ENCODE results near the gene TECPR2. TPM values are rescaled to one million over a fixed set of nuclear protein-coding genes. Genes with fewer than 3 reads are reported as not detected.

The TECPR2 gene
- total RNA-seq (2012; rRNA removed), result 10.5 and 19.5 TPM in 2 replicates

GRCh38 chr14:102362545-102363181, at the start of gene TECPR2, which contains the start of gene CINP:
TECPR2 (plus strand) TSS chr14:102362941; CDS start chr14:102376722, 13,781 bp downstream.
CINP (minus strand) TSS chr14:102362890; CDS start chr14:102362851, 39 bp downstream.
- peak within 1 kb of the TSS; percentile 83 for H3K4me3 ChIP-seq (ENCODE audit: low read length)

DNA sequence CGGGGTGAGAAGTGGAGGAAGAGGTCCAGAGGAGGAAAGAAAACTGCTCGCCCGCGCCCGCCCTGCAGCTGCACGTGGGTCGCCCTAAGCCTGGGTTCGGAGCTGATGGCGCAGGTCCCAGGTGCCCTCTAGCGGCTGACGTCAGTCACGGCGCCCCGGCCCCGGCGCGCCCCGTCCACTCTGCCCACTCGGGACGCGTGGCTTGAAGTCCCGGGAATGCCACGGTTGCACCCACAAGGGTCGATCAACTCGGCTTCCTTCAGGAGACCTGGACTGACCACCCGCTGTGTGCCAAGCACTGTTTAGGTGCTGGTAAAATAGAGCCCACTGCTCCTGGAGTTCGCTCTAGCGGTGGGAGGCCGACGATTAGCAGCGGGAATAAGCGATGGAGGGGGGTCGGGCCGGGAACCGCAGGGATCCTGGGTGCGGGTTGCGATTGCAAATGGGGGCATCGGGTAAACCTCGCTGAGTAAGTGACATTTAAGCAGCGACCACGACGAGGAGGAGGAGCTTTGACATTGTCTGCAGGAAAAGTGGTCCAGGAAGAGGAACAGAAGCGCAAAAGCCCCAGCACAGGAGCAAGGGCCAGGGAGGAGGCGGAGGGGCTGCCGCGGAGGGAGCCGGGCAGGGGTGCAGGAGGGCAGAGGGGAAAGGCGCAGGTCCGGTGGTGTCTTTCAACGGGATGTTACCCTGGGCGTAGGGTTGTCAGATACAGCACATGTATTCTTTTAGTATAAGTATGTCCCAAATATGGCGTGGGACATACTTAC, 48.3 kb upstream of the TECPR2 start:
- H3K9ac ChIP-seq (ENCODE audit: low read depth, low read length), result peak overlapping the region; percentile 82

More at GRCh38 chr14:102362545-102363181, at the start of gene TECPR2, which contains the start of gene CINP:
- Histone ChIP-seq H3K27me3 (ENCODE audit: control insufficient read depth, insufficient read depth, low read length) (no peaks in the 10 kb centered on the region), H3K4me1 (ENCODE audit: control insufficient read depth, insufficient read depth, low read length) (peaks cover 16% of the 10 kb centered on the region), H3K36me3 (ENCODE audit: insufficient read depth, low read length) (peaks cover 4% of the 10 kb centered on the region), H3K9ac (ENCODE audit: low read depth, low read length) (peak within 1 kb of the TSS; percentile 95), H3K9me3 (replicated peaks; ENCODE audit: low read length) (no peaks in the 10 kb centered on the region), H3K4me2 (ENCODE audit: low read length) (peak within 1 kb of the TSS; percentile 98)

DNA sequence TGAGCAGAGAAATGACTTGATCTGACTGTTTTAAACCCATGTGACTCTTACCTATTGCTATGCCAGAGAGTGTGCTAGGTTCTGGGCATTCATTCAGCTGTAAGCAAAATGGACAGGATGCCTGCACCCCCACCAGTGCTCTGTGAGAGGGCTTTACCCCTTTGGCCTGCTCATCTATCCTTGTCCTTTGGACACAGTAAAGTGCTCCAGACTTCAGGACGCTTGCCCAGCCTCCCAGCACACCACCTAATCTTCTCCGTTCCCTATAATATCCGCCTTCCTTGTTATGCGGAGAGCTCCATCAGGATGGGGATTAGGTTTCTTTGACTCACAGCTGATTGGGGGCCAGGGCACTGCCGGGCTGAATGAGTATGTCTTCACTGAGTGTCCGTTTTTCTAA, 47.6 kb upstream of the TECPR2 start:
- Histone ChIP-seq H3K36me3 (ENCODE audit: insufficient read depth, low read length) (no peaks in the 10 kb centered on the region), H3K27me3 (ENCODE audit: control insufficient read depth, insufficient read depth, low read length) (no peaks in the 10 kb centered on the region), H3K4me1 (ENCODE audit: control insufficient read depth, insufficient read depth, low read length) (peaks cover 47% of the 10 kb centered on the region), H3K9me3 (replicated peaks; ENCODE audit: low read length) (no peaks in the 10 kb centered on the region), H3K4me2 (ENCODE audit: low read length) (no peak overlapping the region), H3K4me3 (ENCODE audit: low read length) (no peak overlapping the region), H3K9ac (ENCODE audit: low read depth, low read length) (peak overlapping the region; percentile 82)

More for the DNA sequence above, 48.3 kb upstream of the TECPR2 start:
- Histone ChIP-seq H3K9me3 (replicated peaks; ENCODE audit: low read length) (no peaks in the 10 kb centered on the region), H3K4me2 (ENCODE audit: low read length) (peak overlapping the region; percentile 96), H3K4me1 (ENCODE audit: control insufficient read depth, insufficient read depth, low read length) (peaks cover 46% of the 10 kb centered on the region), H3K36me3 (ENCODE audit: insufficient read depth, low read length) (no peaks in the 10 kb centered on the region), H3K27me3 (ENCODE audit: control insufficient read depth, insufficient read depth, low read length) (no peaks in the 10 kb centered on the region), H3K4me3 (ENCODE audit: low read length) (peak overlapping the region; percentile 75)

DNA sequence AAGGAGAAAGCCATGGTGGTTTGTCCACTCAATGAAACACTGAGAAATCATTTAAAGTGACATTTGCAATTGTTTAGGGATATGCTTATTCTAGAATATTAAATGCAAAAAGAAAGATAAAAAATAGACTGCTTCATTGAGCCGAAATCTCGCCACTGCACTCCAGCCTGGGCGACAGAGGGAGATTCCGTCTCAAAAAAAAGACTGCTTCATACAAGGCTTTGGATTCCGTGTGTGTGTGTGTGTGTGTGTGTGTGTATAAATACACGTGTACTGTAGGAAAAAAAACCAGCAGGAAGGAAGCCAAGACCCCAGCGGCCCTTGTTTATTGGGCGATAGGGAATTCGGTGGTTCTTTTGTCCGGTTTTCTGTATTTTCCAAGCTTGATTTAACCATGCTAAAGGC, 46.4 kb upstream of the TECPR2 start:
- Histone ChIP-seq H3K9me3 (replicated peaks; ENCODE audit: low read length) (no peaks in the 10 kb centered on the region), H3K4me2 (ENCODE audit: low read length) (peak overlapping the region; percentile 83), H3K27me3 (ENCODE audit: control insufficient read depth, insufficient read depth, low read length) (no peaks in the 10 kb centered on the region), H3K4me1 (ENCODE audit: control insufficient read depth, insufficient read depth, low read length) (peaks cover 57% of the 10 kb centered on the region), H3K36me3 (ENCODE audit: insufficient read depth, low read length) (no peaks in the 10 kb centered on the region), H3K9ac (ENCODE audit: low read depth, low read length) (peak overlapping the region; percentile 66), H3K4me3 (ENCODE audit: low read length) (peak overlapping the region; percentile 60)

DNA sequence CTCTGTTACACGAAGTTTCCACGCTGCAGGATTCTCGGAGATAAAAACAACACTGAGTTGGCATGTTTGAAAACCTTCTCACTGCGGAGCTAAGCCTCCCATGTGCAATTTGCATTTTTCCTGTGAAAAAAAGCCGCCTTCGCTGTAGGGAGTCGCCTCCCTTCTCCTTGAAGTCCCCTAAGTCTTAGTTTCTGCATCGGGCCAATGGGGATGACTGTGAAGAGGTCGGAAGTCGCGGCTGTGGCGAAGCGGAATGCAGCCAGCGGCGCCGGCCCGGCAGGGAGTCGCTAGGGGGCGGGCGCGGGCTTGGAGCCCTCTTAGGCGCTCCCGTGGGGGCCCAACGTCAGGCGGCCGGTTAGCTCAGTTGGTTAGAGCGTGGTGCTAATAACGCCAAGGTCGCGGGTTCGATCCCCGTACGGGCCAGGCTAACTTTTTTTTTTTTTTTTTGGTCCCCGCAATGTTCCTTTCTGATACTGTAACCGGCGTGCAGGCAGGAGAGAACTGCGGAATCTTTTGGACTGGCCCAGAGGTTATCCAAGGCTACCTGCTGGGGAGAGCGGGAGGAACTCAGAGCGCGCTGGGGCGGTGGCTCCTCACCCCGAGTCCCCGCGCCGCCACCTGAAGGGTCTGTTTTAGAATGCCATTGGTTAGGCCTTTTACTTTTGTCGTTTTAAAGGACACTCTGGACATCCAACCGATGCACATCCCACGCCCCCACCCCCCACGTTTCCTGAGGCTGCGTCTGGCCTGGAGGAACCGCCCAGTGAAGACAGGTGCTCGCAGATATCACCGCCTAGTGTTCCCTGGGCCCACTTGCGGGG, 45.8 kb upstream of the TECPR2 start:
- Histone ChIP-seq H3K9ac (ENCODE audit: low read depth, low read length) (peak overlapping the region; percentile 73), H3K4me1 (ENCODE audit: control insufficient read depth, insufficient read depth, low read length) (peaks cover 57% of the 10 kb centered on the region), H3K36me3 (ENCODE audit: insufficient read depth, low read length) (no peaks in the 10 kb centered on the region)

GRCh38 chr14:102317564-102318248, 45.0 kb upstream of the TECPR2 start:
- peaks cover 57% of the 10 kb centered on the region for H3K4me1 ChIP-seq (ENCODE audit: control insufficient read depth, insufficient read depth, low read length)
- H3K27me3 ChIP-seq (ENCODE audit: control insufficient read depth, insufficient read depth, low read length), result no peaks in the 10 kb centered on the region
- peak overlapping the region; percentile 92 for H3K4me2 ChIP-seq (ENCODE audit: low read length)
- no peaks in the 10 kb centered on the region for H3K36me3 ChIP-seq (ENCODE audit: insufficient read depth, low read length)
- H3K9me3 ChIP-seq (replicated peaks; ENCODE audit: low read length), result no peaks in the 10 kb centered on the region
- H3K9ac ChIP-seq (ENCODE audit: low read depth, low read length), result peak overlapping the region; percentile 73
- peak overlapping the region; percentile 71 for H3K4me3 ChIP-seq (ENCODE audit: low read length)

More for the DNA sequence above, 45.8 kb upstream of the TECPR2 start:
- H3K4me3 ChIP-seq (ENCODE audit: low read length), result peak overlapping the region; percentile 71
- no peaks in the 10 kb centered on the region for H3K9me3 ChIP-seq (replicated peaks; ENCODE audit: low read length)
- no peaks in the 10 kb centered on the region for H3K27me3 ChIP-seq (ENCODE audit: control insufficient read depth, insufficient read depth, low read length)
- peak overlapping the region; percentile 92 for H3K4me2 ChIP-seq (ENCODE audit: low read length)

GRCh38 chr14:102318781-102319276, 43.9 kb upstream of the TECPR2 start:
- Histone ChIP-seq H3K27me3 (ENCODE audit: control insufficient read depth, insufficient read depth, low read length) (no peaks in the 10 kb centered on the region), H3K9ac (ENCODE audit: low read depth, low read length) (peak overlapping the region; percentile 88), H3K4me2 (ENCODE audit: low read length) (peak overlapping the region; percentile 97), H3K36me3 (ENCODE audit: insufficient read depth, low read length) (no peaks in the 10 kb centered on the region), H3K9me3 (replicated peaks; ENCODE audit: low read length) (no peaks in the 10 kb centered on the region), H3K4me3 (ENCODE audit: low read length) (peak overlapping the region; percentile 74), H3K4me1 (ENCODE audit: control insufficient read depth, insufficient read depth, low read length) (peaks cover 55% of the 10 kb centered on the region)

GRCh38 chr14:102319351-102320032, 43.2 kb upstream of the TECPR2 start, which contains the start of gene ZNF839:
ZNF839 (plus strand) TSS chr14:102319746; CDS start chr14:102319766, 20 bp downstream.
- peaks cover 50% of the 10 kb centered on the region for H3K4me1 ChIP-seq (ENCODE audit: control insufficient read depth, insufficient read depth, low read length)
- H3K4me3 ChIP-seq (ENCODE audit: low read length), result peak within 1 kb of the TSS; percentile 74
- no peaks in the 10 kb centered on the region for H3K27me3 ChIP-seq (ENCODE audit: control insufficient read depth, insufficient read depth, low read length)
- no peaks in the 10 kb centered on the region for H3K9me3 ChIP-seq (replicated peaks; ENCODE audit: low read length)
- peak within 1 kb of the TSS; percentile 88 for H3K9ac ChIP-seq (ENCODE audit: low read depth, low read length)
- peak within 1 kb of the TSS; percentile 97 for H3K4me2 ChIP-seq (ENCODE audit: low read length)
- H3K36me3 ChIP-seq (ENCODE audit: insufficient read depth, low read length), result no peaks in the 10 kb centered on the region

DNA sequence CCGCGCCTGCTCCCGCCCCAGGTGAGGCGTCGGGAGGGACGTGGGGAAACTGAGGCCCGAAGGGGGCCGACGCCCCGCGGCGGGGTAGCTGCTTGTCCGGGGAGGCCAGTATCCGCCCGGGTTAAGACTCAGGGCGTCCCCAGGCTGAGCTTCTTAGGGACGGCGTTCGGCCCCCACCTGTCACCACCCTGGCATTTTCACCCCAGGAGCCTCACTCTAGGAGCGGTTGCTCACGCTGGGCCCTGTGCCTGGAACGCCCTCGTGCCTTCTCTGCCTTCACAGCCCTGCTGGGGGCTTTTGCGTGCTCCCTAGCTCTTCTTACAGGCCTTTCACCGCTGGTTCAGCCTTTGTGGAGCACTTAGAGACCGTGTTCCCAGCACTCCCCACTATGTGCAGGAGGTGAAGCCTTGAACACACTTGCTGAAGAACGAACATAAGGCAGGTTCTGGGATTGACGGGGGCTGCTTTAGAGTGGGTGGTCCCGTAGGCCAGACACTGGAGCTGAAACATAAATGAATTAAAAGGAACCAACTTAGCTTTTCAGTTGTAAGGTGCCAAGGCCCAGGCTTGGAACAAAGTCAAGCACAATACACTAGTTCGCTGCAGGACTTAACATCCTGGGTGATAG, 42.6 kb upstream of the TECPR2 start:
- Histone ChIP-seq H3K9me3 (replicated peaks; ENCODE audit: low read length) (no peaks in the 10 kb centered on the region), H3K36me3 (ENCODE audit: insufficient read depth, low read length) (no peaks in the 10 kb centered on the region), H3K4me3 (ENCODE audit: low read length) (peak overlapping the region; percentile 74), H3K9ac (ENCODE audit: low read depth, low read length) (peak overlapping the region; percentile 88), H3K4me1 (ENCODE audit: control insufficient read depth, insufficient read depth, low read length) (peaks cover 43% of the 10 kb centered on the region), H3K4me2 (ENCODE audit: low read length) (peak overlapping the region; percentile 97), H3K27me3 (ENCODE audit: control insufficient read depth, insufficient read depth, low read length) (no peaks in the 10 kb centered on the region)

Measured in skeletal muscle satellite cell (primary cell).